Esophagus squamous epithelium (tissue), 5 donors: ENCODE results near the gene PABPC1L. TPM values are rescaled to one million over a fixed set of nuclear protein-coding genes. Genes with fewer than 3 reads are reported as not detected.

Experiments
- DNase-seq: peaks from one replicate; lab custom pipeline; 2025; lab: John Stamatoyannopoulos, UW
- H3K27ac ChIP-seq, 4 donors: fragments of 200-600 bp; sonication (generic); one replicate each; pipeline ENCODE4 v1.5.1; 2016 to 2019; ENCODE audit warnings: mild to moderate bottlenecking in 1 of 4
- H3K27me3 ChIP-seq, 4 donors: fragments of 200-600 bp; sonication (generic); 1 replicate in 3 of 4; 2 replicates in 1 of 4; pipeline versions ENCODE4 v1.5.1 to v1.6.0; 2017 to 2021; ENCODE audit warnings: antibody characterized with exemption in 1 of 4
- H3K36me3 ChIP-seq, 3 donors: fragments of 200-600 bp; sonication (generic); one replicate each; pipeline ENCODE4 v1.5.1; 2016 to 2019
- H3K4me1 ChIP-seq, 3 donors: fragments of 200-600 bp; sonication (generic); one replicate each; pipeline ENCODE4 v1.5.1; 2017 to 2019
- H3K4me3 ChIP-seq, 4 donors: fragments of 200-600 bp; sonication (generic); 1 replicate in 3 of 4; 2 replicates in 1 of 4; pipeline ENCODE4 v1.5.1; 2016 to 2019; ENCODE audit warnings: mild to moderate bottlenecking in 2 of 4, moderate library complexity in 1 of 4
- H3K9me3 ChIP-seq, 3 donors: fragments of 200-600 bp; sonication (generic); one replicate each; pipeline ENCODE4 v1.5.1; 2016 to 2019
- POLR2A ChIP-seq, 4 donors: fragments of 450-650 bp; IDR thresholded peaks; one replicate each; pipeline ENCODE4 v1.6.1; 2017; ENCODE audit warnings: antibody characterized with exemption in 4 of 4, mild to moderate bottlenecking in 4 of 4, moderate library complexity in 3 of 4
- WGBS, 2 donors: methylation state at CpG; one replicate each; pipeline ENCODE4 v1.1.5; 2018; 5-methylcytosine and 5-hydroxymethylcytosine counted together
- intact Hi-C: fragments of 100-400 bp; cut with DNase I; formaldehyde crosslinking; loops from one replicate; pipeline ENCODE4 v1.15.0; 2022
- total RNA-seq, 4 donors: library from RNA; depleted of rRNA; stranded (reverse); fragments of >200 nt; gene quantifications; one replicate each; pipeline ENCODE4 v1.1.0, GENCODE V29; 2016
- TF ChIP-seq, protein P1 (sequence below), 6 experiments: fragments of 450-650 bp in 4 of 6; fragments of 200-600 bp in 2 of 6; sonication (generic) in 2 of 6; IDR thresholded peaks; one replicate each; pipeline ENCODE4 v1.5.1; 2016 to 2019; ENCODE audit warnings: antibody characterized with exemption in 6 of 6, mild to moderate bottlenecking in 4 of 6, moderate library complexity in 4 of 6
- donor health status: DM: yes; HTN: yes; CAD: no.

Gene PABPC1L
- total RNA-seq, 4 donors from 2014 or later: 5.9 to 18.5 (median 8.7) TPM

DNA sequence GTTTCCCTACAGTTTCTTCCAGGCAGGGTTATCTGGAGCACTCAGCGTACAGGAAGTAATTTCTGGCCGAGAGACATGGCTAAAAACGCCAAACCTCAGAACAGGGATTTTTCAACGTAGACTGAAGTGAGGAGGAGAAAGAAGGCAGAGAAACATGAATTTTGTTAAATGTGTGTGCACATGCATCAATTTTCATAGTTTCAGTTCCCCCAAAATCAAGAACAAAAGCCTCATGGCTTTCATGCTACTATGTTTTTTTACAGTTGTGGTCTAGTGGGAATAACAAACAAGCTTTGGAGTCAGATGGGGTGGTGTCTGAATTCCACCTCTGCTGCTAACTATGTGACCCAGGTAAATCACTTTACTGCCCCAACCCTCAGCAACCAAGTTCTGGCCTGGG lies 45.4 kb downstream of the PABPC1L start:
- 83 to 89% methylated on average over 4 of the region's 4 CpGs for WGBS, 2 donors
- Histone ChIP-seq H3K9me3 (no peaks in the 10 kb centered on the region), H3K4me1 (peaks cover 4 to 39% (median 10%) of the 10 kb centered on the region in 3 donors), H3K27ac (no peak overlapping the region), H3K36me3 (peaks cover 33 to 62% (median 39%) of the 10 kb centered on the region in 3 donors), H3K4me3 (no peak overlapping the region), H3K27me3 (no peaks in the 10 kb centered on the region)
- DNase-seq: no peak
- TF ChIP-seq POLR2A (IDR thresholded peaks at IDR 0.05): no peak
- TF ChIP-seq, protein P1, sequence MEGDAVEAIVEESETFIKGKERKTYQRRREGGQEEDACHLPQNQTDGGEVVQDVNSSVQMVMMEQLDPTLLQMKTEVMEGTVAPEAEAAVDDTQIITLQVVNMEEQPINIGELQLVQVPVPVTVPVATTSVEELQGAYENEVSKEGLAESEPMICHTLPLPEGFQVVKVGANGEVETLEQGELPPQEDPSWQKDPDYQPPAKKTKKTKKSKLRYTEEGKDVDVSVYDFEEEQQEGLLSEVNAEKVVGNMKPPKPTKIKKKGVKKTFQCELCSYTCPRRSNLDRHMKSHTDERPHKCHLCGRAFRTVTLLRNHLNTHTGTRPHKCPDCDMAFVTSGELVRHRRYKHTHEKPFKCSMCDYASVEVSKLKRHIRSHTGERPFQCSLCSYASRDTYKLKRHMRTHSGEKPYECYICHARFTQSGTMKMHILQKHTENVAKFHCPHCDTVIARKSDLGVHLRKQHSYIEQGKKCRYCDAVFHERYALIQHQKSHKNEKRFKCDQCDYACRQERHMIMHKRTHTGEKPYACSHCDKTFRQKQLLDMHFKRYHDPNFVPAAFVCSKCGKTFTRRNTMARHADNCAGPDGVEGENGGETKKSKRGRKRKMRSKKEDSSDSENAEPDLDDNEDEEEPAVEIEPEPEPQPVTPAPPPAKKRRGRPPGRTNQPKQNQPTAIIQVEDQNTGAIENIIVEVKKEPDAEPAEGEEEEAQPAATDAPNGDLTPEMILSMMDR (IDR thresholded peaks at IDR 0.05): no peak
- intact Hi-C loops: no loop called here

DNA sequence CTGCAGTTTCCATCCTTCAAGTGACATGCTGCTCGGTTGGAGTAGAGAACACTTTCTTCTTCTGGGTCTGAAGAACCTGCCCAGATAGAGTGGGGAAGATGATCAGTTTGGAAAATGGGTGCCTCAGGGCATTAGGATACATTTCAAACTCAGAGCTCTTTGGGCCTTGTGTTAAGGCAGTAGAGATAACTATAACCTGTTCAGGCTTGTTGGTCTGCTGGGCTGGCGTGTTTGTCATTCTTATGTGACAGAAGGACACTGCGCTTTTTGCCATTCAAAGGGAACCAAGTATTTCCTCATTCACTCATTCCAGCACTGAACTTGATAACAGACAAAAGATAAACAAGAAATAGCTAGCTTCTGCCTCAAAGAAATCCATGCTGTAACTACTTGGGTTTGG lies 46.5 kb downstream of the PABPC1L start:
- peaks cover 24 to 51% (median 28%) of the 10 kb centered on the region in 3 donors for H3K36me3 ChIP-seq
- WGBS, 2 donors: 62 to 79% methylated on average over 2 to 3 of the region's 3 CpGs

DNA sequence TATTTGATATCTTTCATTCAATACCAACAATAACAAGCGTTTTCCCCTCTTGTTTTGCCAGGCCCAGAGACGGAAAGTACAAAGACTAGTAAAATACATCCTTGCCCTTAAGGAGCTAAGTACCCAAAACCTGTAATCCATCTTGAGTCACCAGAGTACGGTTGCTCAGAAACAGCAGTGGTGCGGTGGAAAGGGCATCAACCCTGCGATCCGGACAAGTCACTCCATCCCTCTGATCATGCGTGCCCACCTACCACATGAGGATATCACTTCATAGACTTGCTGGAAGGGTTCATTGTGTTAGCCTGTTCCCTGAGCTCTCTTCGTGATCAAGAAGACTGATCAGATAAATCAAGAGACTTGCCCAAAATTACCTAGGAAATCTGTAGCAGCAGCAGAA lies 48.4 kb downstream of the PABPC1L start:
- no peaks in the 10 kb centered on the region for H3K27me3 ChIP-seq
- H3K9me3 ChIP-seq: no peaks in the 10 kb centered on the region
- H3K4me3 ChIP-seq: no peak overlapping the region
- TF ChIP-seq, protein P1 (IDR thresholded peaks at IDR 0.05): no peak
- no peak for TF ChIP-seq POLR2A (IDR thresholded peaks at IDR 0.05)
- peaks cover 18 to 32% (median 18%) of the 10 kb centered on the region in 3 donors for H3K36me3 ChIP-seq
- 94% methylated on average over 7 to 8 of the region's 8 CpGs for WGBS, 2 donors
- no peak for DNase-seq
- no peak overlapping the region for H3K27ac ChIP-seq
- intact Hi-C loops: no loop called here
- H3K4me1 ChIP-seq: peaks cover 7 to 48% (median 10%) of the 10 kb centered on the region in 3 donors

More for the DNA sequence above, 46.5 kb downstream of the PABPC1L start:
- TF ChIP-seq, protein P1 (IDR thresholded peaks at IDR 0.05): no peak
- no peak for TF ChIP-seq POLR2A (IDR thresholded peaks at IDR 0.05)
- DNase-seq: no peak
- Histone ChIP-seq H3K4me3 (no peak overlapping the region), H3K27ac (no peak overlapping the region), H3K9me3 (no peaks in the 10 kb centered on the region), H3K27me3 (no peaks in the 10 kb centered on the region), H3K4me1 (peaks cover 7 to 48% (median 10%) of the 10 kb centered on the region in 3 donors)
- intact Hi-C loops: no loop called here

DNA sequence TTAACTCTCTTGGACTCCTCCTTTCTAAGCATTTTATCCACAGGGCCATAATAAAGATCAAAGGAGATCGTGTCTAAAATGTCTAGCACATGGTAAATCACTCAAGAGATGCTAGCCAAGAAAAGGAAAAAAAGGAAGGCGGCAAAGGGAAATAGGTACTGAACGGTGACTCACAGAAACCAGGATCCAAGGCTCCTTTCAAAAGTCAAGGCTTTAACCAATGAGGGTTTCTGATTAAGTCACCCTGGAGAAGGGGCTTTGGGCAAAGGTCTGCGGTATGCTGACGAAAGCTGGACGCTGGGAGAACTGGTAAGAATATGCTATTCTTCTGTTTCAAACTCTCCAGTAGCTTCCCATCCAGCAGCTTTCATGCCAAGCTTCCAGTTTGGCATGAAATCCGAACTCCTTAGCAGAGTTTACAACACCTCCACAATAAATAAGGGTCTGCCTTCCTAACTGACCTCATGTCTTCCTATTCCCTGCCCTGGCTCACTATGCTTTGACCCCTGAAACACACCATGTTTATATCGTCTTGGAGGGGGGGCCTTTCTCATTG lies 49.3 kb downstream of the PABPC1L start:
- Histone ChIP-seq H3K27me3 (no peaks in the 10 kb centered on the region), H3K9me3 (no peaks in the 10 kb centered on the region), H3K4me1 (peaks cover 7 to 48% (median 10%) of the 10 kb centered on the region in 3 donors), H3K4me3 (peak overlapping the region; percentile 76 to 82 (median 79)), H3K36me3 (peaks cover 12 to 24% (median 14%) of the 10 kb centered on the region in 3 donors), H3K27ac (peak overlapping the region; percentile 82 to 90 (median 87))
- DNase-seq: no peak
- TF ChIP-seq, protein P1 (IDR thresholded peaks at IDR 0.05): no peak
- TF ChIP-seq POLR2A (IDR thresholded peaks at IDR 0.05): no peak
- WGBS, 2 donors: 11 to 12% methylated on average over 8 of the region's 8 CpGs
- intact Hi-C loops: no loop called here

DNA sequence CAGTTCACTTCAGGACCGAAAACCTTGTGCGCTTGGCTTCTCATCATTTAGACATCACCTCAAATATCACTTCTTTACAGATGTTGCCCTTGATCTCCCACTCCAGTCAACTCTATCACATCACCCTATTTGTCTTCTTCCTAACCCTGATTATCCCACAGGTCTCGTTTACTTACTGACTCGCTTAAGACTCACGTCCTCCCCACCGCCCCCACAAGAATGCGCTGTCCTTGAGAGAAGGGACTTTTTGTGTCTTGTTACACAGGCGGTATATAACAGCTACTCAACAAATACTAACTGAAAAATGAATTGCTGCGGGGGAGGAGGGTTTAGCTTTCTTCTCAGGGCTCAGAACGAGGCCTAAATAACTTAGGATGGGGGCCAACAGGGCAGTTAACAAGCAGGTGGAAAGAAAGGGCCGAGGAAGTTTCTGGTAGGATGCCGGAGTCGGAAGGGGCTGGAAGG lies 49.8 kb downstream of the PABPC1L start:
- H3K4me1 ChIP-seq: peaks cover 7 to 48% (median 10%) of the 10 kb centered on the region in 3 donors
- no peaks in the 10 kb centered on the region for H3K9me3 ChIP-seq
- H3K4me3 ChIP-seq: peak overlapping the region; percentile 76 to 82 (median 79)
- H3K27ac ChIP-seq: peak overlapping the region; percentile 82 to 90 (median 87)
- H3K27me3 ChIP-seq: no peaks in the 10 kb centered on the region
- WGBS, 2 donors: 1 to 3% methylated on average over 10 to 11 of the region's 13 CpGs
- TF ChIP-seq POLR2A (IDR thresholded peaks at IDR 0.05): no peak
- TF ChIP-seq, protein P1 (IDR thresholded peaks at IDR 0.05): peak in 1 of 6 experiments; percentile 3
- intact Hi-C loops: no loop called here
- no peak for DNase-seq
- peaks cover 9 to 18% (median 10%) of the 10 kb centered on the region in 3 donors for H3K36me3 ChIP-seq
